ENCODE results near the gene TXNRD2. TPM values are rescaled to one million over a fixed set of nuclear protein-coding genes. Genes with fewer than 3 reads are reported as not detected.

TXNRD2 gene
- total RNA-seq, 1 donor from 2014 or later, result 13.6 TPM

- Histone ChIP-seq H3K9ac (ENCODE audit: low read depth in 1 of 3, low read length in 3 of 3) (no peak overlapping the region), H3K27ac (ENCODE audit: low read depth, low read length) (no peak overlapping the region), H3K36me3 (ENCODE audit: control insufficient read depth in 3 of 3, insufficient read depth in 3 of 3, low read length in 3 of 3) (peaks cover 7 to 17% (median 10%) of the 10 kb centered on the region in 3 donors), H3K27me3 (ENCODE audit: control insufficient read depth in 3 of 3, insufficient read depth in 3 of 3, low read length in 3 of 3) (no peaks in the 10 kb centered on the region), H3K4me1 (ENCODE audit: control insufficient read depth in 3 of 3, insufficient read depth in 3 of 3, low read length in 3 of 3) (peaks cover 31 to 50% (median 32%) of the 10 kb centered on the region in 3 donors), H3K4me3 (ENCODE audit: low read length in 3 of 3) (no peak overlapping the region), H3K9me3 (ENCODE audit: control insufficient read depth in 3 of 3, low read length in 3 of 3) (no peaks in the 10 kb centered on the region)
Observed at GRCh38 chr22:19882446-19883381, 58.9 kb downstream of the TXNRD2 start.

- H3K36me3 ChIP-seq (ENCODE audit: control insufficient read depth in 3 of 3, insufficient read depth in 3 of 3, low read length in 3 of 3), result peaks cover 7 to 20% (median 10%) of the 10 kb centered on the region in 3 donors
- H3K27me3 ChIP-seq (ENCODE audit: control insufficient read depth in 3 of 3, insufficient read depth in 3 of 3, low read length in 3 of 3), result no peaks in the 10 kb centered on the region
- H3K4me3 ChIP-seq (ENCODE audit: low read length in 3 of 3), result peak overlapping the region in 1 of 3 donors; percentile 3
- no peaks in the 10 kb centered on the region for H3K9me3 ChIP-seq (ENCODE audit: control insufficient read depth in 3 of 3, low read length in 3 of 3)
- no peak overlapping the region for H3K27ac ChIP-seq (ENCODE audit: low read depth, low read length)
- H3K4me1 ChIP-seq (ENCODE audit: control insufficient read depth in 3 of 3, insufficient read depth in 3 of 3, low read length in 3 of 3), result peaks cover 21 to 36% (median 24%) of the 10 kb centered on the region in 3 donors
- peak overlapping the region in 1 of 3 donors; percentile 16 for H3K9ac ChIP-seq (ENCODE audit: low read depth in 1 of 3, low read length in 3 of 3)
Observed at GRCh38 chr22:19880786-19881569, 60.6 kb downstream of the TXNRD2 start.

- Histone ChIP-seq H3K36me3 (ENCODE audit: control insufficient read depth in 3 of 3, insufficient read depth in 3 of 3, low read length in 3 of 3) (peaks cover 7 to 20% (median 10%) of the 10 kb centered on the region in 3 donors), H3K4me3 (ENCODE audit: low read length in 3 of 3) (no peak overlapping the region), H3K27ac (ENCODE audit: low read depth, low read length) (no peak overlapping the region), H3K27me3 (ENCODE audit: control insufficient read depth in 3 of 3, insufficient read depth in 3 of 3, low read length in 3 of 3) (no peaks in the 10 kb centered on the region), H3K4me1 (ENCODE audit: control insufficient read depth in 3 of 3, insufficient read depth in 3 of 3, low read length in 3 of 3) (peaks cover 20 to 35% (median 24%) of the 10 kb centered on the region in 3 donors), H3K9me3 (ENCODE audit: control insufficient read depth in 3 of 3, low read length in 3 of 3) (no peaks in the 10 kb centered on the region), H3K9ac (ENCODE audit: low read depth in 1 of 3, low read length in 3 of 3) (peak overlapping the region in 1 of 3 donors; percentile 3)
Observed at GRCh38 chr22:19879992-19880785, 61.4 kb downstream of the TXNRD2 start.

GRCh38 chr22:19879643-19879991 lies 62.0 kb downstream of the TXNRD2 start:
- H3K27me3 ChIP-seq (ENCODE audit: control insufficient read depth in 3 of 3, insufficient read depth in 3 of 3, low read length in 3 of 3), result no peaks in the 10 kb centered on the region
- H3K9me3 ChIP-seq (ENCODE audit: control insufficient read depth in 3 of 3, low read length in 3 of 3), result no peaks in the 10 kb centered on the region
- peaks cover 7 to 20% (median 10%) of the 10 kb centered on the region in 3 donors for H3K36me3 ChIP-seq (ENCODE audit: control insufficient read depth in 3 of 3, insufficient read depth in 3 of 3, low read length in 3 of 3)
- H3K27ac ChIP-seq (ENCODE audit: low read depth, low read length), result no peak overlapping the region
- no peak overlapping the region for H3K9ac ChIP-seq (ENCODE audit: low read depth in 1 of 3, low read length in 3 of 3)
- H3K4me1 ChIP-seq (ENCODE audit: control insufficient read depth in 3 of 3, insufficient read depth in 3 of 3, low read length in 3 of 3), result peaks cover 17 to 30% (median 19%) of the 10 kb centered on the region in 3 donors
- no peak overlapping the region for H3K4me3 ChIP-seq (ENCODE audit: low read length in 3 of 3)

- H3K4me1 ChIP-seq (ENCODE audit: control insufficient read depth in 3 of 3, insufficient read depth in 3 of 3, low read length in 3 of 3), result peaks cover 15 to 30% (median 15%) of the 10 kb centered on the region in 3 donors
- no peak overlapping the region for H3K27ac ChIP-seq (ENCODE audit: low read depth, low read length)
- H3K36me3 ChIP-seq (ENCODE audit: control insufficient read depth in 3 of 3, insufficient read depth in 3 of 3, low read length in 3 of 3), result peaks cover 7 to 20% (median 10%) of the 10 kb centered on the region in 3 donors
Observed at GRCh38 chr22:19879246-19879570, 62.4 kb downstream of the TXNRD2 start.

GRCh38 chr22:19878461-19879245 lies 63.0 kb downstream of the TXNRD2 start:
- Histone ChIP-seq H3K36me3 (ENCODE audit: control insufficient read depth in 3 of 3, insufficient read depth in 3 of 3, low read length in 3 of 3) (peaks cover 7 to 20% (median 10%) of the 10 kb centered on the region in 3 donors), H3K9ac (ENCODE audit: low read depth in 1 of 3, low read length in 3 of 3) (peak overlapping the region in 1 of 3 donors; percentile 12), H3K4me3 (ENCODE audit: low read length in 3 of 3) (no peak overlapping the region), H3K9me3 (ENCODE audit: control insufficient read depth in 3 of 3, low read length in 3 of 3) (no peaks in the 10 kb centered on the region), H3K27me3 (ENCODE audit: control insufficient read depth in 3 of 3, insufficient read depth in 3 of 3, low read length in 3 of 3) (no peaks in the 10 kb centered on the region), H3K27ac (ENCODE audit: low read depth, low read length) (no peak overlapping the region), H3K4me1 (ENCODE audit: control insufficient read depth in 3 of 3, insufficient read depth in 3 of 3, low read length in 3 of 3) (peaks cover 11 to 24% (median 13%) of the 10 kb centered on the region in 3 donors)

More at GRCh38 chr22:19879246-19879570, 62.4 kb downstream of the TXNRD2 start:
- H3K4me3 ChIP-seq (ENCODE audit: low read length in 3 of 3), result no peak overlapping the region
- no peak overlapping the region for H3K9ac ChIP-seq (ENCODE audit: low read depth in 1 of 3, low read length in 3 of 3)
- H3K27me3 ChIP-seq (ENCODE audit: control insufficient read depth in 3 of 3, insufficient read depth in 3 of 3, low read length in 3 of 3), result no peaks in the 10 kb centered on the region
- H3K9me3 ChIP-seq (ENCODE audit: control insufficient read depth in 3 of 3, low read length in 3 of 3), result no peaks in the 10 kb centered on the region

- Histone ChIP-seq H3K9ac (ENCODE audit: low read depth in 1 of 3, low read length in 3 of 3) (peak overlapping the region in 1 of 3 donors; percentile 12), H3K27me3 (ENCODE audit: control insufficient read depth in 3 of 3, insufficient read depth in 3 of 3, low read length in 3 of 3) (no peaks in the 10 kb centered on the region), H3K9me3 (ENCODE audit: control insufficient read depth in 3 of 3, low read length in 3 of 3) (no peaks in the 10 kb centered on the region), H3K4me1 (ENCODE audit: control insufficient read depth in 3 of 3, insufficient read depth in 3 of 3, low read length in 3 of 3) (peaks cover 11 to 24% (median 13%) of the 10 kb centered on the region in 3 donors), H3K36me3 (ENCODE audit: control insufficient read depth in 3 of 3, insufficient read depth in 3 of 3, low read length in 3 of 3) (peaks cover 7 to 20% (median 10%) of the 10 kb centered on the region in 3 donors), H3K4me3 (ENCODE audit: low read length in 3 of 3) (no peak overlapping the region), H3K27ac (ENCODE audit: low read depth, low read length) (no peak overlapping the region)
Observed at GRCh38 chr22:19877626-19878339, 63.8 kb downstream of the TXNRD2 start.

- no peaks in the 10 kb centered on the region for H3K27me3 ChIP-seq (ENCODE audit: control insufficient read depth in 3 of 3, insufficient read depth in 3 of 3, low read length in 3 of 3)
- H3K9me3 ChIP-seq (ENCODE audit: control insufficient read depth in 3 of 3, low read length in 3 of 3), result no peaks in the 10 kb centered on the region
- H3K36me3 ChIP-seq (ENCODE audit: control insufficient read depth in 3 of 3, insufficient read depth in 3 of 3, low read length in 3 of 3), result peaks cover 7 to 20% (median 10%) of the 10 kb centered on the region in 3 donors
- no peak overlapping the region for H3K9ac ChIP-seq (ENCODE audit: low read depth in 1 of 3, low read length in 3 of 3)
- H3K4me3 ChIP-seq (ENCODE audit: low read length in 3 of 3), result no peak overlapping the region
- H3K27ac ChIP-seq (ENCODE audit: low read depth, low read length), result no peak overlapping the region
- H3K4me1 ChIP-seq (ENCODE audit: control insufficient read depth in 3 of 3, insufficient read depth in 3 of 3, low read length in 3 of 3), result peaks cover 11 to 24% (median 13%) of the 10 kb centered on the region in 3 donors
Observed at GRCh38 chr22:19876941-19877625, 64.5 kb downstream of the TXNRD2 start.

Measured in skeletal muscle tissue (tissue), 4 donors.